HG02571 (cell line): ENCODE results near the gene NTM.
"Not testable (repeated sequence)": the region's sequence is repeated elsewhere in the genome, so short reads cannot be mapped to it uniquely, and the experiment has no call there.

ENCODE experiments used
- ATAC-seq: cut with Tn5 transposase; IDR thresholded peaks from one replicate; pipeline ENCODE4 v1.9.1; 2021; ENCODE audit warnings: mild to moderate bottlenecking, moderate library complexity; ENCODE audit not compliant: unreplicated experiment

The NTM gene

DNA sequence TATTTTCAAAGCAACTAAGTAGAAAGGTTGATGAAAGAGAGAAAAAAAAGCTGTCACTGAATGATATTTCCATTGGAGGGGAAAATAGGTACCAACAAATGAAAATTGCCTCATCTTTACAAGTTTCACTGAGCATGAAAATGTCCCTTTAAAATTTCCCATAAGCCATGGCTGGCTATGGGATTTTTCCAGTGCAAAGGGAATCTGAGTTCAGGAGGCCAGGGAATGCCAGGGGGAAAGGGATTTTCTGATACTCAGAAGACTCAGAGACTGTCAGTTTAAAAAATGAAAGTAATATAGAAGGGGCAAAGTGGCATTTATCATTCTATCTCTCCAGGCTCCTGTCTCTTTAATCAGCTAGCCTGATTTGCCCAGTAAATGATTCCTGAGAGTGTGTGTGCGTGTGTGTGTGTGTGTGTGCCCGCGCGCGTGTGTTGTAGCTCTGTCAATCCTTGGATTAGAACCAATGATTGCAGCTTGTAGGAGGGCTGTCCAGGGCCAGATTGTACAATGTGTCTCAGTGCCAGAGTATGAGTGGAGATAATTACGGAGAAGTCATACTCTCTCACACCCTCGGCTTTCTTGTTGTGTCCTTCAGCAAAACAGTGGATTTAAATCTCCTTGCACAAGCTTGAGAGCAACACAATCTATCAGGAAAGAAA, at the start of gene NTM:
TSS of gene NTM (plus strand) at position 526 of the 662 bp plus-strand sequence.
- no peak for ATAC-seq

DNA sequence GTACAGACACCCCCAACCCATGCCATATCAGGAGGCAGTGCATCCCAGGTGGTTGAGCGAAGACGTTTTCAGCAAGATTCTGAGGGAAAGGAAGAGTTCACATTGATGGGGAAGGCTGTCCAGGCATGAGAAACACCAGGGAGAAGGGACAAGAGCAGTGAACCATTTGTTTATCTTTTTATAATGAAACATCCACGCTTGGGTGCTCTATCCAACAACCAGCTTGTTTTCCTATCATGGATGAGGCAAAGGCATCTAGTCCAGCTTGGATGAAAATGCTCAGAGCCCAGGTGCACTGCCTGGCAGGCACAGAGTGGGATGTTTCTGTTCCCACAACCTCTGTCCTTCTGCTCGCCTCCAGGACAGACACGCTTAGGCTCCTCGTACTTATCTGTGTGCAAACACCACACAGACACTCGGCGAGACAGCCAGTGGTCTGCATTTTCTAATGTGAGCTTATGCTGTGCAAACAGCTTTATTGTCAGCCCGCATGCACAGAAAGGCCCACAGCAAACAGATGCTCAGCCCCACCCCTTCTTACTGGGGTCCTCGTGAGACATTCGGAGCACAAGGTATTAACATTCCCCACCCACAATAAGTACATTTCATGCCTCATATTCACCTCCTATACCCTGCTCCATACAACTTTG, 45.4 kb upstream of the NTM start:
- no peak for ATAC-seq

DNA sequence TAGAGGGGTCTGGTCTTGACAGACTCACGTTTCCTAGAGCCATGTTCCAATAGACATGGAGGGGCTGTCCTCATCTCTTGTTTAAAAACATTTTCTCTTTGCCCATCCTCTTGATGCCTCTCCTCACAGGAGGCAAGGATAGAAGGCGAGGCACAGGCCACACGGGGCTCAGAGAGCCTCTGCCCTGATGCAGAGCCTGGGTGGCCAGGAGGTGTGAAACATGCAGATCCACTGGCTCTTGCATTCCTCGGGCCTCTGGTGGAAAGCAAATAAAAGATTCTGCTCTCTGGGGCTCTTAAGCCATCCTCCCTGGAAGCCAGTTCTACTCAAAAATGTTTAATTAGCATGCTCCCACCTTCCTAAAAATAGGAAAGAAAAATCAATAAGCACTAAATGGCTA, 43.6 kb upstream of the NTM start:
- ATAC-seq, result no peak

DNA sequence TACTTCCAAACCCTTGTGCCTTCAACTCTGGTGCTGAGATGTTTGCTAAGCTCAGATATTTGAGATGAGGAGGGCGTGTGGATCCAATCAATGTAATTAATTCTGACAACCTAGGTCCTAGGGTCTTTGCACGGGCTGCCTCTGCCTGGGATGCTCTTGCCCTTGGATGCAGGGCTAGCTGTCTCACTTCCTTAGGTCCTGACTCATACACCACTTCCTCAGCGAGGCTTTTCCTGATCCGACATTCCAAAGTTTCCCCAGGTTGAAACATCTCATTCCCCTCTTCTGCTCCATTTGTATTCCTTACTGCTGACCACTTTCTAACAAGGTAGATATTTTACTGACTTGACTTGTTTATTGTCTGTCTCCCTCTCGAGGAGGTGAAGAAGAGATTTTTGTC, 43.0 kb upstream of the NTM start:
- no peak for ATAC-seq

DNA sequence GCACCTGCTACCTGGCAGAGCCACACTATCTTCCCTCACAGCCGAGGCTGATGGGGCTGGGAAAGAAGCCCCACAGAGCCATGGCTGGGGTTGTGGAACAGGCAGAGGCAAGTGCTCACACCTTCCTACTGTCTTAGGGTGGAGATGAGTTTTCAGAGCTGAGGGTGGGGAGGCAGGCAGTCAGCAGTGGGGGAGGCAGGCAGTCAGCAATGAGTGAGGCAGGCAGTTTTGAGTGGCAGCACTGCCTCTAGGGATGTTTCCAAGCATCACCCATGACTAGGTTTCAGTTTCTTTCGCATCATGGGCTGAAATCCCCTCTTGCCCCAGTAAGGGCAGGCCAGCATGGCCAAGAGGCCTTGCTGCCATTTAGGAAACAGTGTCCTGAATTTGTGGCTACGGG, 41.6 kb upstream of the NTM start:
- no peak for ATAC-seq

DNA sequence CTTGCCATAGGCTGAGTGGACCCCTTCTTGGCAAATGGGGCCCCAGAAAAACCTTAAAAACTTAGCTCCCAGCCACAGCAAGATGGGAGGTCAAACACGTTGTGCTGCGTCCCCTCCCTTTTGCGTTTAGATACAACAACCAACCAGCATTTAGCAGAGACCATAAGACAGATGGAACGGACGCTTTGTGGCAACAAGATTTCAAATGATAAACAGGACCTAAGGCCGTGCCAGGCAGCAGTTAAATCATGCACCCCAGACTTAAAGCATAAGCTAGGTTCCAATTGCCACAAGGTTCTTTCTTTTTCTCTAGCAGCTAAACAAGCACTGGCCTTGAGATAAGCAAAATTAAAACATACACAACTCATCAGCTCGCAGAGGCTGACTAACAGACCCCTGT, 39.4 kb upstream of the NTM start:
- no peak for ATAC-seq

DNA sequence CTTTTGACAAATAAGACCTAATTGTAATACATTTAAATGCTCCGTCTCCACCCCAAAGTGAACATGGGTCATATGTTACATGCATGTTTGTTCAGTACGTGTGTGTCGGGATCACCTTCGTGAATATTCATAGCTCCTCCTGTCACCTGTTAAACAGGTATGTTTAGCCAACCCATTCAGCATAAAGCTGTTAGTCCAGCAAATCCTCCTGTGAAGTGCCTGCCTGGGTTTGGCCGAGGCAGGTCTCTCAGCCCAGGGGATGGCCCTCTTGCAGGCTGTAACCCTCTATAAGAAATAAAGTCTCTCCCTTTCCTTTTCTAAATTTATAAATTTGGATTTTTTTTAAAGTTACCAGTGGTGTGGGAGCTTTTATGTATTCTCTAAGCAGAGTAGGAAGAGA, 38.9 kb upstream of the NTM start:
- no peak for ATAC-seq

DNA sequence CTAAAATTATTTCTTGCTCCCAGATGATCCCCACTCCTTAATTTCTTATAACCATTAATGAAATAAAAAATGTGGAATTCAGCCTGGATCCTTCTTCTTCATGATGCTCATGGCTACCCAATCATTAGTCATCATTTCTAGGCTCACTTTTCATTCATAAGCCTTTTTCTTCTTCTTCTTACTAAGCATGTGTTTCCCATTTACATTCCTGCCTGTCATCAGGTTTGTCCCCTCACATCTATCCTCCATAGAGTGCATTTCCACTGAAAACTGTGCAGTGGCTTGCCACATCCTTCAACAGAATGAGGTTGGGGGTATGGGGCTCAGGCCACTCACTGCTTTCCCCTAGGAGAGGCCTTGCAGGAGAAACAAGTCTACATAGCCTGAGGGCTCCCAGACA, 35.8 kb upstream of the NTM start:
- ATAC-seq, result no peak

DNA sequence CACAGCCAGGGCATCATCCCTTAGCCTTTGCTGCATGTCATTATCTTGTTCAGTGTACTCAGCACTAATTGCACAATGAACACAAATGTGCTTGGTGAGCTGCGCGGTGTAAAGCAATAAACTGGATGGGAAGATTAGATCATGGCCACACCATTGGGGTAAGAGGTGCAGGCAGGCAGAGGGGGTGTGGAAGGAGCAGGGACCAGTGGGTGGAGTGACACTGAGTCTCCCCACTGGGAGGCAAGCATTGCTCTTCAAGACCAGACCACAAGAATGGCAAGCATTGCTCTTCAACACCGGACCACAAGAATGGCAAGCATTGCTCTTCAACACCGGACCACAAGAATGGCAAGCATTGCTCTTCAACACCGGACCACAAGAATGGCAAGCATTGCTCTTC, 28.5 kb upstream of the NTM start:
- not testable (repeated sequence) for ATAC-seq

DNA sequence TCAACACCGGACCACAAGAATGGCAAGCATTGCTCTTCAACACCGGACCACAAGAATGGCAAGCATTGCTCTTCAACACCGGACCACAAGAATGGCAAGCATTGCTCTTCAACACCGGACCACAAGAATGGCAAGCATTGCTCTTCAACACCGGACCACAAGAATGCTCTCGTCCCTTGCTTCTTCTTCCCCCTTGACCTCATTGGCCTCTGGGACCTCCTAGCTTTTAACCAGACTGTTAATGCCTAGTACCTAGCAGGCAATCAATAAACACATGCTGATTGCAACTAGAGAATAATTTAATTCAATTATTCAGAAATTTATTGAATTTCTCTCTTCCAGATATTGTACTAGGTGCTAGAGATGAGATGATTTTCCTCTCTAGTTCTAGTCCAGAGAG, 28.0 kb upstream of the NTM start:
- ATAC-seq, result not testable (repeated sequence)

DNA sequence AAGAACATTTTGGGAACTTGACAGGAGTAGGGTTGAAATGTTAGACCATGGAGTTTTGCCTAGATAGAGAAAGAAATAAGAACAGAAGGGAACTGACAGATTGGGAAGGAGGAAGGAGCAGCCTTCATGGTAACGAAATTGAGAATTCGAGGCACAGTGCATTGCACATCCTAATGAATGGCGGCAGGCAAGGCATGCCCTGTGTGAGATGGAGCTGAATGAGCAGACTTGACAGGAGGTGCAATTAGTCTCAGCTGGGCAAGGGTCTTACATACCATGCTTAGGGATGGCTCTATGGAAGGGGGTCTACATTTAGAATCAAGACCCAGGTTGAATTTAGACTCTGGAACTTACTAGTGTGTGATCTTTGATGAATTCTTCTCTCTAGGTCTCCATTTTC, 25.0 kb upstream of the NTM start:
- no peak for ATAC-seq

DNA sequence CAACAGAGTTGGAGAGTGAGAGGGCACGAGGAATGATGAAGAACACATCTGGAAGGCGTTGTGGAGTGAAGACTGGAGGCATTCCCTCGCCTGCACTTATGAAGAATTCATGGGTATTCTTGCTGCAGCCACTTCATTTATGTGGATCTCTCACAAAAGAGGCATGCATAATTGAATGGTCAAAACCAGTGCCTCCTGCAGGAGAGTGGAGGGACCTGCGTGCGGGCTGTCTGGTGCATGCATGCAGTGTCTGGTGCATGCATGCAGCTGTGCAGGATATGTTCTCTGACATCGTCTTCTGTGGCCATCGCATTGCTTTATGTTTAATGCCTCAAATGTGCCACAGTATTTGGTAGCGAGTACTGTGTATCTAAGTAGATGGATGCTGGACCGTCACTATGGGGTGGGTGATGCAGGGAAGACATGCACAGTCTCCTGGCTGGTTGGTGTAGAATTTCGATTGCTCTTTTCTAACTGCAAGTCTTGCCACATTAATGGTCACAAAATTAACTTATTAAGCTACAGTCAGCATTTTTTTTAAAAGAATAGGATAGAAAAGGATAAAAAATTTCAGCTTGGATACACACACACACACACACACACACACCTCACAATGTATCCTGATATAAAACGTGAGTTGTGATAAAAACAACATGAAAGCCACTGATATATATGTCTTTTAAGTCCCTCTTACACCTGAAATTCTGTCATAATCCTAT, 20.9 kb upstream of the NTM start:
- no peak for ATAC-seq

DNA sequence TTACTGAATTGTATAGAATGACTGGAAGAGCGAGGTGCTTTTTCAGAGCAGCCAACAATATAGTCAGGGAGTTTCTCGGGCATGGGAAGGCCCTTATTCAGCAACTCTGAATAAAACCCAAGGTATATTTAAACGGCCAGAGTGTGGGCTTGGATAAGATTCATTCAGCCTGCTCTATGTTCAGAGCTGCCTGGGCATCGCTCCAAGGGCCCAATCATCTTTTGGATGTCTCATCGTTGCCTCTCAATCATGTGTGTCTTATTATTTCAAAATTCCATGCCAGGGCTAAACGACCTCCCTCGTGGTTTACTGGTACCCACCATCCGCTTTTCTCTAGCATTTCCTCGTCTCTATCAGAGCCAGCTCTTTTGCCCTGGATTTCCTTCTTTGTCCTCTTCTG, 19.5 kb upstream of the NTM start:
- ATAC-seq, result no peak

DNA sequence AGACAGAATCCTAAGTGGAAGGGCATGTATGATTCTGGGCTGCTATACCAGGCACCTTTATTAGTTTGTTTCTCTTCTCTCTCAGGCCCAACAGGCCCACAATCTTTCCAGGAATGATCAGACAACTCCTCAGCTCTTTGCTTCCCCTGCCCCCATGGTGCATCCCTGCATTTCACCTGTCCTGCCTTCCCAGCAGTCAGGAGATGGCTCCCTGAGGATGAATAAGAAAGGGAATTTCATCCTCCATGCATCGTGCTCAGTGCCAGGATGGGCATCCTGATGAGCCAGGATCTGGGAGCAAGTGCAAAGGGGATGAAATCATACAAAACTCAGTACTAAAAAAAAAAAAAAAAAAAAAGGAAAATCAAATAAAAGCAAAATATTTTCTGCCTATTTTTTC, 18.6 kb upstream of the NTM start:
- ATAC-seq, result no peak

DNA sequence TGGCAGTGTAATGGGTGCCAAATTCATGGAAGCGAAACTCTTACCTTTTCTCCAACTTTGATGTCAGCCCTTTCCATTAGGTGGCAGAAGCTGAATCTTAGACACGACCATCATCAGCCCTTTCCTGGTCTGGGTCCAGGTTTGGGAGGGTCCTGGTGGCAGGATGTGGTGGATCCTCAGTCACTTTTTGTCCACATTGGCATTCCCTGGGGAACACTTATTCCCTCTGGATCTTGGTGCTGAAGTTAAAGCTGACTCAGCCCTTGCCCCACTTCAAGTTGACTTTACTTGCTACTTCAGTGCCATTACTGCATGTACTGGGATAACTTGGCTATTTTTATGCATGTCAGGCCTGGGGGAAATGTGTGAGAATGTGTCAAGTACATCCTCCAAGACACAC, 16.6 kb upstream of the NTM start:
- no peak for ATAC-seq

DNA sequence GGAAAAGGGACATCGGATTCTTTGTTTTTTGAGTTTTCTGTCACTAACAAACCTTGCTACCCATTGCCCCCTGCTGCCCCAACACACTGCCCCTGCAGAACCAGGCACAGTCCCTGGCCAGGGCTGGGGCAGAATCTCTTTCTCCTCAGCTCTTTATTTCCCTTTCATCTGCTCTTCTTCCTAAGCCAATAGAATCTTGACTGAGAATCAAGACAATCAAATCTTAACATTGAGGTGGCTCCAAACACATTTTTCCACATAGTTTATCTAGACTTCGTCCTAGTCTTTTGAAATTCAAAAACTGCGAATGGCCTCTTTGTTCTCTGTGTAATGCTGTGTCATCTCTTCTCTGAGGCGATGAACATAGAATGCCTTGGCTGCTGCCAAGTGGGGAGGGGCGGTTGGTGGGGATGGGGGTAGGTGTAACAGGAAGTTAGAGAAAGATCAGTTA, 16.1 kb upstream of the NTM start:
- ATAC-seq, result no peak

DNA sequence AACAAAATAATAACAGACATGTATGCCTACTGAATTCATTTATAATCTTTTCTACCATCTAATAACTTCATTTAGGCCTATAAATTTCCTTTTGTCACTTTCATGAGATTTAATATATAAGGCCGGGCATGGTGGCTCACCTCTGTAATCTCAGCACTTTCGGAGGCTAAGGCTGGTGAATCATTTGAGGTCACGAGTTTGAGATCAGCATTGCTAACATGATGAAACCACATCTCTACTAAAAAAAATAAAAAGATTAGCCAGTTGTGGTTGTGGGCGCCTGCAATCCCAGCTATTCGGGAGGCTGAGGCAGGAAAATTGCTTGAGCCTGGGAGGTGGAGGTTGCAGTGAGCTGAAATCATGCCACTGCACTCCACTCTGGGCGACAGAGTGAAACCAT, 14.2 kb upstream of the NTM start:
- ATAC-seq, result no peak

DNA sequence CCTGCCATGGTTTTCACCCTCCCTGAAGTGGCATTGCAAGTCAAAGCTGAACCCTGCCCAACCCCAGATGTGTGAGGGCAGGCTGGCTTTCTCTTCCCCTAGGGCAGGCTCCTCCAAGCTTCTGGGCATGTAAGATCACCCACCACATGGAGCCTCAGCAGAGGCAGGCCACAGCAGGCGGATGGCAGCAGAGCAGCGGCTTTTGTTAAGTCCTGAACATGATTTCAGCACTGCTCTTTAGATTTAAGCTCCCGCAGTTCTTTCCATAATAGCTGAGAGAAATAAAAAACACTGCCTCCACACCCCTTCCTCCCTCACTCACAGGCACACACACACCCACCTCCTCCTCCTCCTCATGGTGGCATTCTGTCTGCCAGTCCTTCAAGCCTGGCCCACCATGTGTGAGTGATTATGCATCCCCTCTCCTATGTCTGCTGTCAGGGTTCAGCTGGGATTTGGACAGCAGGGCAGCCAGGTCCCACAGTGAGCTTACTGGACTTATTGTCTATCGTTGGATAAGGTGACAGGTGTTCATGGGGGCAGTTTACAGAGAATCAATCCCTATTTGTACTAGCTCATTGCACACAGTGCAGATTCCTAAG, 5.0 kb upstream of the NTM start:
- ATAC-seq, result no peak

DNA sequence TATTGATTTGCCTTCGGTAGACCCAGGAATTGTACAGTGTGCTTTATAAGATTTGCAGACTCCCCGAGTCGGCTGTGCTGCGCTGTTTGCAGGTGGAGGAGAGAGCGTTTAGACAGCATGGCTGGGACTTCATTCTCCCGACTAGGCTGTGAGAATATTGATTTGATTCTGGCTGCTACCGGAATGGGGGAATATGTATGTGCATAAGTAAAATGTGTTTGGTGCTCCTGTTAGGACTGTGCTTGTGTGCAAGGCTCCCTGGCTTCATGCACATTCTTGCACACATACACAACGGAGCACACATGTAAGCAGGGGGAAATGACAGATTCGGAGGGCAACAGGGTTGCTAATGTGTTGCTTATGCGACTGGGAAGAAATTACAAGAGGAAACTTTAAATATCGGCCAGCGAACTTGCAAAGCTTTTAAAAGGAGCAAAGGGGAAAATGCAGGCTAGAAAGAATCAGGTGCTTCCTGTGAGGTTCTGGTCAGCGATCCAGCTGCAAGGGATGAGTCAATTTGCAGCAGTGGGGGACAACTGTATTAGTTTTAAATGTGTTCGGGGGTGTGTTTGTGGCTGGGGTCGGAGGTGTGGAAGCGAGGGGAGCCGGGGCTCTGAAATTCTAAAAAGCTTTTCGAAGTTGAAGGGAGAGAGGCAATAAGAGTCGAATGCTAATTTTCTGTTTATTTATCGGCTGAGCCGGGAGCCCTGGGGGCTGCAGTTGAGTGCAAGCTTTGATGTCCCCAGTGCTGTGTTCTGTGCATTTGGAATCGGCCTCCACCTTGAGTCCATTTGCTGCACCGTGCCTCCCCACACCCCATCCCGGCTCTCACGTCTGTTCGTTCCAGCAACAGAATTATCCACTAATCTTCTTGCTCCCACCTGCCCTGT, 731 bp downstream of the NTM start:
- ATAC-seq, result no peak

DNA sequence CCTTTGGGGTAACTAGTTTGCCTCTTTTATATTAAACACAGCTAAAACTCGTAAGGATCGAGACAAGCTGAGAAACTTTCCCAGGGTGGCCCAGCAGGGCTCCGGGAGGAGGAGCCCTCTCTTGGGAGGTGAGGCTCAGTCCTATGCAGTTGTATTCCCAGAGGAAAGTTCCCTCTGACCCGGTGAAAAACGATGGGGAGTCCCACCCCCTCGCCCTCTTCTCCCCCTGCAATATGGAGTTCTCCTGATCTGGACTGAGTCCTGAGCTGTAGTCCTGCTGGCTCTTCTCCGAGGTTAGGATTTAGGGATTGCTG, 1.3 kb downstream of the NTM start:
- ATAC-seq, result no peak
